SK-N-SH treated with all-trans-retinoic acid at 6 μM for 48 hours (cell line): ENCODE measurements around the gene PCDH12.

Experiments
- ATAC-seq: fragments of 200-7000 bp; cut with Tn5 transposase; 3 replicates; pipeline ENCODE4 v1.9.1; 2020; ENCODE audit warnings: mild to moderate bottlenecking, moderate library complexity
- ARNTL ChIP-seq: fragments of 450-650 bp; formaldehyde crosslinking; IDR thresholded peaks from 2 replicates; pipeline ENCODE4 v1.5.0; 2020; ENCODE audit warnings: low read depth, mild to moderate bottlenecking, moderate library complexity, borderline replicate concordance
- BACH2 ChIP-seq: fragments of 250-450 bp; sonication (Bioruptor Pico); IDR thresholded peaks from 2 replicates; pipeline ENCODE4 v1.9.0; 2021; ENCODE audit warnings: mild to moderate bottlenecking, borderline replicate concordance
- CSDC2 ChIP-seq: fragments of 250-450 bp; sonication (Bioruptor Pico); IDR thresholded peaks from 2 replicates; pipeline ENCODE4 v1.5.0; 2020; ENCODE audit warnings: mild to moderate bottlenecking, moderate library complexity
- ESRRG ChIP-seq: fragments of 250-450 bp; sonication (Bioruptor Pico); IDR thresholded peaks from 2 replicates; pipeline ENCODE4 v1.6.1; 2021; ENCODE audit warnings: mild to moderate bottlenecking
- GLIS3 ChIP-seq: fragments of 250-450 bp; sonication (Bioruptor Pico); IDR thresholded peaks from 2 replicates; pipeline ENCODE4 v1.5.0; 2020; ENCODE audit warnings: mild to moderate bottlenecking, moderate library complexity
- ISL1 ChIP-seq: fragments of 250-450 bp; sonication (Bioruptor Pico); IDR thresholded peaks from 2 replicates; pipeline ENCODE4 v2.1.2; 2022; ENCODE audit warnings: mild to moderate bottlenecking, moderate library complexity
- OSR1 ChIP-seq: fragments of 250-450 bp; sonication (Bioruptor Pico); IDR thresholded peaks from 2 replicates; pipeline ENCODE4 v1.8.0; 2022; ENCODE audit warnings: moderate library complexity, mild to moderate bottlenecking, inconsistent platforms
- RARB ChIP-seq: fragments of 250-450 bp; sonication (Bioruptor Pico); IDR thresholded peaks from 2 replicates; pipeline ENCODE4 v1.8.0; 2021; ENCODE audit warnings: mild to moderate bottlenecking, moderate library complexity
- SNAI2 ChIP-seq: fragments of 250-450 bp; sonication (Bioruptor Pico); IDR thresholded peaks from 2 replicates; pipeline ENCODE4 v1.5.0; 2020; ENCODE audit warnings: mild to moderate bottlenecking, moderate library complexity
- ZC3H10 ChIP-seq: fragments of 250-450 bp; sonication (Bioruptor Pico); IDR thresholded peaks from 2 replicates; pipeline ENCODE4 v1.5.1; 2021; ENCODE audit warnings: mild to moderate bottlenecking, moderate library complexity
- ZFP3 ChIP-seq: fragments of 250-450 bp; sonication (Bioruptor Pico); IDR thresholded peaks from 2 replicates; pipeline ENCODE4 v1.5.0; 2020; ENCODE audit warnings: mild to moderate bottlenecking, moderate library complexity
- ZFP30 ChIP-seq: fragments of 450-650 bp; formaldehyde crosslinking; IDR thresholded peaks from 2 replicates; pipeline ENCODE4 v1.5.0; 2022; ENCODE audit warnings: mild to moderate bottlenecking, moderate library complexity
- ZNF565 ChIP-seq: fragments of 450-650 bp; formaldehyde crosslinking; conservative IDR thresholded peaks from 2 replicates; pipeline ENCODE4 v1.5.0; 2020; ENCODE audit warnings: low read depth, mild to moderate bottlenecking, moderate library complexity
- TF ChIP-seq, protein P1 (sequence below): fragments of 250-450 bp; sonication (Bioruptor Pico); IDR thresholded peaks from 2 replicates; pipeline ENCODE4 v1.5.0; 2020; ENCODE audit warnings: mild to moderate bottlenecking, moderate library complexity
- TF ChIP-seq, protein P2 (sequence below): fragments of 250-450 bp; sonication (Bioruptor Pico); IDR thresholded peaks from 2 replicates; pipeline ENCODE4 v1.8.0; 2020; ENCODE audit warnings: mild to moderate bottlenecking, moderate library complexity, borderline replicate concordance
- TF ChIP-seq, protein P3 (sequence below): fragments of 250-450 bp; sonication (Bioruptor Pico); IDR thresholded peaks from 2 replicates; pipeline ENCODE4 v1.5.1; 2021; ENCODE audit warnings: mild to moderate bottlenecking, moderate library complexity
- TF ChIP-seq, protein P4 (sequence below): fragments of 250-450 bp; sonication (Bioruptor Pico); IDR thresholded peaks from 2 replicates; pipeline ENCODE4 v1.8.0; 2021; ENCODE audit warnings: low read depth, mild to moderate bottlenecking, moderate library complexity, borderline replicate concordance

Gene PCDH12

DNA sequence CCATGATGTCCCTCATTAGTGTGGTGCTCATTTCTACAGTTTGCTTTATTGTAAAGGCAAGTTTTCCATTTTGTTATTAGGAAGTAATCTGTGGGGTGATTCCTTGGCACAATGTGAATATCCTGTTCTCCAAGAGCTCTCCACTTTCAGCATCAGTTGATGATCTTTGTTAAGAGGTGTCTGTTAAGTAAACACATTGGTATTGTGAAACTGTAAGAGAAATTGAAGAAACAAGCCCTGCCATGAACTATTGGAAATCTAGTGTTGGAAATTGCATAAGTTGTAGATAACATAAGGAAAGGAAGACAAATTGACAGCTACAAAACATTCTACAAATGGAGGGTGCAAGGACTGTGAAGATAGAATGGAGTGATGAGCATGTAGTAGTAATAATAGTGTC lies 28.1 kb upstream of the PCDH12 start (continued):
- TF ChIP-seq, protein P1, sequence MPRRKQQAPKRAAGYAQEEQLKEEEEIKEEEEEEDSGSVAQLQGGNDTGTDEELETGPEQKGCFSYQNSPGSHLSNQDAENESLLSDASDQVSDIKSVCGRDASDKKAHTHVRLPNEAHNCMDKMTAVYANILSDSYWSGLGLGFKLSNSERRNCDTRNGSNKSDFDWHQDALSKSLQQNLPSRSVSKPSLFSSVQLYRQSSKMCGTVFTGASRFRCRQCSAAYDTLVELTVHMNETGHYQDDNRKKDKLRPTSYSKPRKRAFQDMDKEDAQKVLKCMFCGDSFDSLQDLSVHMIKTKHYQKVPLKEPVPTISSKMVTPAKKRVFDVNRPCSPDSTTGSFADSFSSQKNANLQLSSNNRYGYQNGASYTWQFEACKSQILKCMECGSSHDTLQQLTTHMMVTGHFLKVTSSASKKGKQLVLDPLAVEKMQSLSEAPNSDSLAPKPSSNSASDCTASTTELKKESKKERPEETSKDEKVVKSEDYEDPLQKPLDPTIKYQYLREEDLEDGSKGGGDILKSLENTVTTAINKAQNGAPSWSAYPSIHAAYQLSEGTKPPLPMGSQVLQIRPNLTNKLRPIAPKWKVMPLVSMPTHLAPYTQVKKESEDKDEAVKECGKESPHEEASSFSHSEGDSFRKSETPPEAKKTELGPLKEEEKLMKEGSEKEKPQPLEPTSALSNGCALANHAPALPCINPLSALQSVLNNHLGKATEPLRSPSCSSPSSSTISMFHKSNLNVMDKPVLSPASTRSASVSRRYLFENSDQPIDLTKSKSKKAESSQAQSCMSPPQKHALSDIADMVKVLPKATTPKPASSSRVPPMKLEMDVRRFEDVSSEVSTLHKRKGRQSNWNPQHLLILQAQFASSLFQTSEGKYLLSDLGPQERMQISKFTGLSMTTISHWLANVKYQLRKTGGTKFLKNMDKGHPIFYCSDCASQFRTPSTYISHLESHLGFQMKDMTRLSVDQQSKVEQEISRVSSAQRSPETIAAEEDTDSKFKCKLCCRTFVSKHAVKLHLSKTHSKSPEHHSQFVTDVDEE (CRISPR knock-in tag): no peak
- TF ChIP-seq ISL1 (CRISPR knock-in tag): no peak
- TF ChIP-seq, all 23 proteins: peak for 0

DNA sequence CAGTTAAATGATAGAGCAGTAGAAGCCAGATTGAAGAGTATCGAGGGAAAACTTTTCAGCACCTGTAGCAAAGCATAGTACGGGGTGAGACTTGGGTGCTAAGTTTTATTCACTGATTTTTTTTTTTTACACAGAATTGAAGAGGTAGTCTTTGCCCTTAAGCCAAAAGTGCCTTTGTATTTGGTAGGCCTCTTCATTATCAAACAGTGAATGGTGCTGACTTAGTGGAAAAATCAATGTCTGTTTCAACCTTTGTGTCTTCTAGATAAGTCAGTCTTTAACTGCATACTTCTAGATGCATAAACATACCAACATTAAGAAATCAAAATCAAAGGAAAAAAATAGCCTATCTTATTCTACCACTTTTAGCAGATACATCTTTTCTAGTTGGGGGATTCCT lies 24.6 kb upstream of the PCDH12 start:
- no peak for ATAC-seq
- TF ChIP-seq ZNF565 (CRISPR knock-in tag) (no peak), BACH2 (CRISPR knock-in tag) (no peak), CSDC2 (CRISPR knock-in tag) (no peak), ESRRG (CRISPR knock-in tag) (no peak)
- TF ChIP-seq, protein P2, sequence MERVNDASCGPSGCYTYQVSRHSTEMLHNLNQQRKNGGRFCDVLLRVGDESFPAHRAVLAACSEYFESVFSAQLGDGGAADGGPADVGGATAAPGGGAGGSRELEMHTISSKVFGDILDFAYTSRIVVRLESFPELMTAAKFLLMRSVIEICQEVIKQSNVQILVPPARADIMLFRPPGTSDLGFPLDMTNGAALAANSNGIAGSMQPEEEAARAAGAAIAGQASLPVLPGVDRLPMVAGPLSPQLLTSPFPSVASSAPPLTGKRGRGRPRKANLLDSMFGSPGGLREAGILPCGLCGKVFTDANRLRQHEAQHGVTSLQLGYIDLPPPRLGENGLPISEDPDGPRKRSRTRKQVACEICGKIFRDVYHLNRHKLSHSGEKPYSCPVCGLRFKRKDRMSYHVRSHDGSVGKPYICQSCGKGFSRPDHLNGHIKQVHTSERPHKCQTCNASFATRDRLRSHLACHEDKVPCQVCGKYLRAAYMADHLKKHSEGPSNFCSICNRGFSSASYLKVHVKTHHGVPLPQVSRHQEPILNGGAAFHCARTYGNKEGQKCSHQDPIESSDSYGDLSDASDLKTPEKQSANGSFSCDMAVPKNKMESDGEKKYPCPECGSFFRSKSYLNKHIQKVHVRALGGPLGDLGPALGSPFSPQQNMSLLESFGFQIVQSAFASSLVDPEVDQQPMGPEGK (CRISPR knock-in tag): no peak
- TF ChIP-seq, protein P1 (CRISPR knock-in tag): no peak

DNA sequence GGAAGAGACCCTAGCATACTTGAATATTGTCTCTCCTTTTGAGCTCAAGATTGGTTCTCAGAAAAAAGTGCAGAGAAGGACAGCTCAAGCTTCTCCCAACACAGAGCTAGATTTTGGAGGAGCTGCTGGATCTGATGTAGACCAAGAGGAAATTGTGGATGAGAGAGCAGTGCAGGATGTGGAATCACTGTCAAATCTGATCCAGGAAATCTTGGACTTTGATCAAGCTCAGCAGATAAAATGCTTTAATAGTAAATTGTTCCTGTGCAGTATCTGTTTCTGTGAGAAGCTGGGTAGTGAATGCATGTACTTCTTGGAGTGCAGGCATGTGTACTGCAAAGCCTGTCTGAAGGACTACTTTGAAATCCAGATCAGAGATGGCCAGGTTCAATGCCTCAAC lies 20.4 kb upstream of the PCDH12 start:
- ATAC-seq: no peak
- TF ChIP-seq ZFP3 (no peak), CSDC2 (CRISPR knock-in tag) (no peak), RARB (CRISPR knock-in tag) (no peak), OSR1 (CRISPR knock-in tag) (no peak), SNAI2 (no peak), ARNTL (CRISPR knock-in tag) (no peak), GLIS3 (CRISPR knock-in tag) (no peak), ZNF565 (CRISPR knock-in tag) (no peak), ZFP30 (CRISPR knock-in tag) (no peak), ISL1 (CRISPR knock-in tag) (no peak)
- TF ChIP-seq, protein P3, sequence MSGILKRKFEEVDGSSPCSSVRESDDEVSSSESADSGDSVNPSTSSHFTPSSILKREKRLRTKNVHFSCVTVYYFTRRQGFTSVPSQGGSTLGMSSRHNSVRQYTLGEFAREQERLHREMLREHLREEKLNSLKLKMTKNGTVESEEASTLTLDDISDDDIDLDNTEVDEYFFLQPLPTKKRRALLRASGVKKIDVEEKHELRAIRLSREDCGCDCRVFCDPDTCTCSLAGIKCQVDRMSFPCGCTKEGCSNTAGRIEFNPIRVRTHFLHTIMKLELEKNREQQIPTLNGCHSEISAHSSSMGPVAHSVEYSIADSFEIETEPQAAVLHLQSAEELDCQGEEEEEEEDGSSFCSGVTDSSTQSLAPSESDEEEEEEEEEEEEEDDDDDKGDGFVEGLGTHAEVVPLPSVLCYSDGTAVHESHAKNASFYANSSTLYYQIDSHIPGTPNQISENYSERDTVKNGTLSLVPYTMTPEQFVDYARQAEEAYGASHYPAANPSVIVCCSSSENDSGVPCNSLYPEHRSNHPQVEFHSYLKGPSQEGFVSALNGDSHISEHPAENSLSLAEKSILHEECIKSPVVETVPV (CRISPR knock-in tag): no peak
- TF ChIP-seq, protein P1 (CRISPR knock-in tag): no peak
- TF ChIP-seq, all 23 proteins: peak for 0

DNA sequence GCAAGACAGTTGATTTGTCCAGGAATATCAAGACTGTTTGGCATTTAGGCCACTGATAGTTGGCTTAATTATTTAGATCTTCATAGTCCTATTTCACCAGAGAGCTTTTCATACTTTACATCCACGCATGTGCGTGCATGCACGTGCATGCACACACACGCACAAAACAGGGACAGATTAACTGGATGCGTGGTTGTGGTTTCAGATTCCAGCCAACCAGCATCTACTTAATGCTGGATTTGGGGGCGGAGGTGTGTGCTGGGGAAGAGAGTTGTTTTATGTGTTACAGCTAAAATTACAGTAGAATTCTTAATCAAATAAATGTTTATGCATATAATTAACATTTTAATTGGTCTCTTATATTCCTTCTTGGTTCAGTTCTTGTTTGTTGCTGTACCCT lies 18.2 kb upstream of the PCDH12 start:
- TF ChIP-seq, protein P2 (CRISPR knock-in tag): no peak
- TF ChIP-seq ESRRG (CRISPR knock-in tag) (no peak), ZC3H10 (CRISPR knock-in tag) (no peak)
- TF ChIP-seq, protein P4, sequence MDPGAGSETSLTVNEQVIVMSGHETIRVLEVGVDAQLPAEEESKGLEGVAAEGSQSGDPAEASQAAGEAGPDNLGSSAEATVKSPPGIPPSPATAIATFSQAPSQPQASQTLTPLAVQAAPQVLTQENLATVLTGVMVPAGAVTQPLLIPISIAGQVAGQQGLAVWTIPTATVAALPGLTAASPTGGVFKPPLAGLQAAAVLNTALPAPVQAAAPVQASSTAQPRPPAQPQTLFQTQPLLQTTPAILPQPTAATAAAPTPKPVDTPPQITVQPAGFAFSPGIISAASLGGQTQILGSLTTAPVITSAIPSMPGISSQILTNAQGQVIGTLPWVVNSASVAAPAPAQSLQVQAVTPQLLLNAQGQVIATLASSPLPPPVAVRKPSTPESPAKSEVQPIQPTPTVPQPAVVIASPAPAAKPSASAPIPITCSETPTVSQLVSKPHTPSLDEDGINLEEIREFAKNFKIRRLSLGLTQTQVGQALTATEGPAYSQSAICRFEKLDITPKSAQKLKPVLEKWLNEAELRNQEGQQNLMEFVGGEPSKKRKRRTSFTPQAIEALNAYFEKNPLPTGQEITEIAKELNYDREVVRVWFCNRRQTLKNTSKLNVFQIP (CRISPR knock-in tag): no peak
- ATAC-seq: no peak
